H1 (cell line): Measurements from ENCODE around the gene TCERG1L. TPM values are rescaled to one million over a fixed set of nuclear protein-coding genes. Genes with fewer than 3 reads are reported as not detected.

Experiments
- CTCF ChIA-PET: fragments of 300-600 bp; sonication (Branson Sonifier 250); formaldehyde crosslinking; loops from one replicate; lab custom pipeline; 2021; ENCODE audit not compliant: partially characterized antibody; lab: Charles Lee
- POLR2A ChIA-PET: fragments of 300-600 bp; sonication (Branson Sonifier 250); formaldehyde crosslinking; loops from one replicate; lab custom pipeline; 2021; ENCODE audit warnings: inconsistent platforms; ENCODE audit not compliant: partially characterized antibody; lab: Charles Lee
- DNase-seq, 2 experiments: peaks; one replicate each; pipeline versions ENCODE4 v3.0.0 to v3.0.0-alpha.2; 2010 to 2022; ENCODE audit warnings: low spot score in 2 of 2, low read depth in 1 of 2, mixed read lengths in 1 of 2
- FAIRE-seq: peaks from 2 replicates; lab custom pipeline; 2011; peaks lifted over from hg19 to GRCh38; lab: Jason Lieb, UNC
- H2AFZ ChIP-seq: 2 replicates; pipeline ENCODE4 v1.8.1; 2012; ENCODE audit warnings: low read length, inconsistent platforms
- H2AK5ac ChIP-seq: 2 replicates; pipeline ENCODE4 v1.6.1; 2013; ENCODE audit warnings: low read depth, low read length
- H2BK120ac ChIP-seq: replicated peaks from 2 replicates; pipeline ENCODE3; 2013; ENCODE audit warnings: low read depth, low read length, inconsistent platforms
- H2BK12ac ChIP-seq: 2 replicates; pipeline ENCODE4 v1.6.1; 2013; ENCODE audit warnings: low read depth, low read length
- H2BK15ac ChIP-seq: 2 replicates; pipeline ENCODE4 v1.6.1; 2013; ENCODE audit warnings: low read length
- H2BK20ac ChIP-seq: 2 replicates; pipeline ENCODE4 v1.6.1; 2013; ENCODE audit warnings: low read length
- H2BK5ac ChIP-seq: 2 replicates; pipeline ENCODE4 v1.6.1; 2013; ENCODE audit warnings: low read depth, low read length
- H3K14ac ChIP-seq: 2 replicates; pipeline ENCODE4 v1.6.1; 2013; ENCODE audit warnings: inconsistent platforms; ENCODE audit not compliant: insufficient read length
- H3K18ac ChIP-seq: 2 replicates; pipeline ENCODE4 v1.6.1; 2013; ENCODE audit warnings: low read length; ENCODE audit errors: extremely low read depth
- H3K23ac ChIP-seq: 2 replicates; pipeline ENCODE4 v1.6.1; 2013; ENCODE audit warnings: inconsistent platforms; ENCODE audit not compliant: insufficient read length
- H3K23me2 ChIP-seq: 2 replicates; pipeline ENCODE4 v1.6.1; 2013; ENCODE audit warnings: low read depth, low read length
- H3K27ac ChIP-seq: 2 replicates; pipeline ENCODE4 v1.6.1; 2011; ENCODE audit warnings: low read depth, low read length, inconsistent platforms
- H3K27me3 ChIP-seq, 4 experiments: replicated peaks in 1 of 4; 1 replicate in 1 of 4; 2 replicates in 3 of 4; pipeline versions ENCODE4 v1.6.1 to v1.8.1; 2011 to 2013; ENCODE audit warnings: low read length in 3 of 4, mild to moderate bottlenecking in 3 of 4, inconsistent platforms in 2 of 4, mixed read lengths in 2 of 4, moderate library complexity in 1 of 4; ENCODE audit not compliant: control insufficient read depth in 3 of 4, insufficient read depth in 3 of 4; ENCODE audit errors: extremely low read depth in 1 of 4
- H3K36me3 ChIP-seq, 4 experiments: 2 replicates each; pipeline versions ENCODE4 v1.6.1 to v1.8.1; 2011 to 2013; ENCODE audit warnings: mild to moderate bottlenecking in 4 of 4, low read length in 3 of 4, moderate library complexity in 2 of 4, control low read depth in 1 of 4, inconsistent platforms in 1 of 4; ENCODE audit not compliant: insufficient read depth in 4 of 4, control insufficient read depth in 2 of 4
- H3K4ac ChIP-seq: replicated peaks from 2 replicates; pipeline ENCODE3; 2013; ENCODE audit warnings: low read length, low read depth, mixed read lengths, inconsistent platforms; ENCODE audit not compliant: insufficient read length
- H3K4me1 ChIP-seq, 4 experiments: replicated peaks in 1 of 4; 1 replicate in 1 of 4; 2 replicates in 3 of 4; pipeline versions ENCODE4 v1.6.1 to v1.8.1; 2011 to 2013; ENCODE audit warnings: low read length in 3 of 4, inconsistent platforms in 2 of 4, mixed read lengths in 1 of 4; ENCODE audit not compliant: insufficient read depth in 4 of 4, control insufficient read depth in 3 of 4
- H3K4me2 ChIP-seq, 2 experiments: 2 replicates each; pipeline versions ENCODE4 v1.6.1 to v1.8.1; 2011 to 2013; ENCODE audit warnings: low read depth in 2 of 2, low read length in 2 of 2, control low read depth in 1 of 2, inconsistent platforms in 1 of 2, mild to moderate bottlenecking in 1 of 2; ENCODE audit not compliant: insufficient read depth in 1 of 2
- H3K4me3 ChIP-seq, 4 experiments: fragments of 200-600, 300-600 bp in 1 of 4; sonication (generic), shearing (Covaris generic), sonication (Bioruptor Twin) in 1 of 4; 2 replicates each; pipeline versions ENCODE4 v1.5.1 to v1.8.1; 2011 to 2016; ENCODE audit warnings: low read length in 4 of 4, low read depth in 3 of 4, control low read depth in 2 of 4, inconsistent platforms in 2 of 4, mild to moderate bottlenecking in 2 of 4, mixed read lengths in 1 of 4, moderate library complexity in 1 of 4; ENCODE audit not compliant: insufficient read depth in 2 of 4; ENCODE audit errors: extremely low read depth in 1 of 4
- H3K56ac ChIP-seq: replicated peaks from 2 replicates; pipeline ENCODE3; 2013; ENCODE audit warnings: low read depth, mild to moderate bottlenecking, mixed read lengths, low read length, inconsistent platforms; ENCODE audit not compliant: insufficient read length
- H3K79me1 ChIP-seq: 2 replicates; pipeline ENCODE4 v1.6.1; 2013; ENCODE audit warnings: low read depth, low read length, control low read depth
- H3K79me2 ChIP-seq, 2 experiments: 2 replicates each; pipeline versions ENCODE4 v1.6.1 to v1.8.1; 2012 to 2013; ENCODE audit warnings: low read length in 2 of 2, mild to moderate bottlenecking in 2 of 2, inconsistent platforms in 1 of 2; ENCODE audit not compliant: insufficient read depth in 2 of 2, control insufficient read depth in 1 of 2
- H3K9ac ChIP-seq, 4 experiments: replicated peaks in 1 of 4; 1 replicate in 1 of 4; 2 replicates in 3 of 4; pipeline versions ENCODE4 v1.6.1 to v1.8.1; 2011 to 2013; ENCODE audit warnings: low read depth in 3 of 4, low read length in 3 of 4, control low read depth in 2 of 4, mild to moderate bottlenecking in 2 of 4, moderate library complexity in 2 of 4, inconsistent platforms in 1 of 4; ENCODE audit errors: extremely low read depth in 1 of 4
- H3K9me3 ChIP-seq, 2 experiments: 2 replicates each; pipeline versions ENCODE4 v1.6.1 to v1.8.1; 2012 to 2013; ENCODE audit warnings: mild to moderate bottlenecking in 2 of 2, moderate library complexity in 2 of 2, control low read depth in 1 of 2, inconsistent platforms in 1 of 2, low read depth in 1 of 2, low read length in 1 of 2, mixed read lengths in 1 of 2; ENCODE audit not compliant: insufficient read depth in 2 of 2
- H4K20me1 ChIP-seq, 2 experiments: replicated peaks in 1 of 2; 2 replicates each; pipeline versions ENCODE3 to v1.8.1; 2011 to 2013; ENCODE audit warnings: inconsistent platforms in 2 of 2, low read length in 2 of 2, mild to moderate bottlenecking in 1 of 2; ENCODE audit not compliant: insufficient read depth in 2 of 2, control insufficient read depth in 1 of 2
- H4K5ac ChIP-seq: 2 replicates; pipeline ENCODE4 v1.6.1; 2013; ENCODE audit warnings: low read length, low read depth, mixed read lengths, inconsistent platforms; ENCODE audit not compliant: insufficient read length
- H4K8ac ChIP-seq: 2 replicates; pipeline ENCODE4 v1.8.0; 2013; ENCODE audit warnings: mild to moderate bottlenecking, moderate library complexity, low read length, inconsistent platforms; ENCODE audit not compliant: insufficient read depth; ENCODE audit errors: extremely low read depth
- H4K91ac ChIP-seq: replicated peaks from 2 replicates; pipeline ENCODE3; 2013; ENCODE audit warnings: low read length, mixed read lengths, inconsistent platforms; ENCODE audit not compliant: insufficient read length
- BCL11A ChIP-seq, 2 experiments: IDR thresholded peaks; one replicate each; pipeline ENCODE4 v1.6.1; 2011; ENCODE audit warnings: low read depth in 2 of 2, low read length in 2 of 2, mild to moderate bottlenecking in 2 of 2
- CREB1 ChIP-seq: IDR thresholded peaks from 2 replicates; pipeline ENCODE4 v1.6.1; 2012; ENCODE audit warnings: inconsistent platforms
- EP300 ChIP-seq, 2 experiments: IDR thresholded peaks; 1 replicate in 1 of 2; 2 replicates in 1 of 2; pipeline ENCODE4 v1.6.1; 2011 to 2012; ENCODE audit warnings: low read depth in 2 of 2, low read length in 2 of 2, mild to moderate bottlenecking in 2 of 2, borderline replicate concordance in 1 of 2, inconsistent platforms in 1 of 2, moderate library complexity in 1 of 2
- EZH2 ChIP-seq: fragments of 200-600 bp; sonication (generic); IDR thresholded peaks from 2 replicates; pipeline ENCODE4 v1.7.1; 2012; ENCODE audit warnings: low read depth, mild to moderate bottlenecking, moderate library complexity, low read length, inconsistent platforms; ENCODE audit not compliant: severe bottlenecking
- GABPA ChIP-seq: IDR thresholded peaks from 2 replicates; pipeline ENCODE4 v1.6.1; 2011; ENCODE audit warnings: mild to moderate bottlenecking, low read length, moderate library complexity, borderline replicate concordance; ENCODE audit not compliant: insufficient read depth
- HDAC6 ChIP-seq: IDR thresholded peaks from one replicate; pipeline ENCODE4 v1.7.1; 2012; ENCODE audit warnings: low read depth, mild to moderate bottlenecking, inconsistent platforms, low read length, moderate library complexity
- PHF8 ChIP-seq: fragments of 200-600 bp; sonication (generic); conservative IDR thresholded peaks from 2 replicates; pipeline ENCODE4 v1.7.1; 2012; ENCODE audit warnings: low read depth, mild to moderate bottlenecking, inconsistent platforms, low read length, moderate library complexity
- RFX5 ChIP-seq: IDR thresholded peaks from 2 replicates; pipeline ENCODE4 v1.6.1; 2011; ENCODE audit warnings: low read depth, low read length, improper control_type of control experiment, borderline replicate concordance
- SIRT6 ChIP-seq: IDR thresholded peaks from one replicate; pipeline ENCODE4 v1.7.1; 2012; ENCODE audit warnings: low read length, inconsistent platforms
- SUZ12 ChIP-seq: fragments of 200-600 bp; sonication (generic); IDR thresholded peaks from 2 replicates; pipeline ENCODE4 v1.6.1; 2012; ENCODE audit warnings: mild to moderate bottlenecking, inconsistent platforms, low read length, moderate library complexity, mixed read lengths
- TCF12 ChIP-seq: IDR thresholded peaks from 2 replicates; pipeline ENCODE4 v1.6.1; 2011; ENCODE audit warnings: low read depth, mild to moderate bottlenecking, low read length
- USF2 ChIP-seq: IDR thresholded peaks from 2 replicates; pipeline ENCODE4 v1.6.1; 2011; ENCODE audit warnings: low read length, improper control_type of control experiment
- YY1 ChIP-seq: IDR thresholded peaks from 2 replicates; pipeline ENCODE4 v1.6.1; 2011; ENCODE audit warnings: low read depth, mild to moderate bottlenecking, low read length
- ZNF274 ChIP-seq: IDR thresholded peaks from 2 replicates; pipeline ENCODE4 v1.7.0; 2012; ENCODE audit warnings: low read length, borderline replicate concordance; ENCODE audit errors: extremely low read depth
- WGBS, 2 experiments: shearing (Covaris generic) in 1 of 2; methylation state at CpG; one replicate each; pipeline versions ENCODE4 v1.1.6 to v1.1.7; 2013 to 2015; ENCODE audit warnings: low lambda C conversion rate in 2 of 2, mixed read lengths in 2 of 2, inconsistent platforms in 1 of 2, low coverage in 1 of 2, missing lambda C conversion rate in 1 of 2; ENCODE audit not compliant: insufficient replicate concordance in 2 of 2, insufficient coverage in 1 of 2, insufficient read length in 1 of 2; ENCODE audit errors: extremely low coverage in 1 of 2, missing lambda C conversion rate in 1 of 2; 5-methylcytosine and 5-hydroxymethylcytosine counted together
- polyA plus RNA-seq, 7 experiments: library from polyadenylated mRNA; depleted of rRNA in 3 of 7; stranded (reverse) in 5 of 7; unstranded in 2 of 7; fragments of >200 nt in 5 of 7; fragments of 200-250 nt in 2 of 7; gene quantifications; 1 replicate in 5 of 7; 2 replicates in 1 of 7; 4 replicates in 1 of 7; pipeline versions ENCODE4 v1.2.1 to v1.2.3, GENCODE V29; 2011 to 2013; ENCODE audit warnings: missing spikeins in 2 of 7, mixed read lengths in 2 of 7
- total RNA-seq: library from RNA; stranded (reverse); fragmentation: NEBNext Ultra II Directional; extraction: Animal tissue kit (Norgen Biotek cat#: 25700); gene quantifications from 2 replicates; pipeline ENCODE4 v1.2.1, GENCODE V29; 2021

The TCERG1L gene
- total and polyA plus RNA-seq, 2 of the 8 experiments (the other 6 are each of a cell fraction or from before 2014, with no cell fraction given) = 3.9 to 6.9 TPM

GRCh38 chr10:131187274-131187673 lies 124.2 kb downstream of the TCERG1L start:
- H4K91ac ChIP-seq = no peak overlapping the region
- no peaks in the 10 kb centered on the region for H4K20me1 ChIP-seq
- POLR2A ChIA-PET = no interaction called here
- H3K4me3 ChIP-seq = no peak overlapping the region
- H3K79me2 ChIP-seq = no peaks in the 10 kb centered on the region
- H3K14ac ChIP-seq = no peak overlapping the region
- no peak overlapping the region for H3K56ac ChIP-seq
- H4K8ac ChIP-seq = no peak overlapping the region
- H4K5ac ChIP-seq = no peak overlapping the region
- no peak overlapping the region for H2BK12ac ChIP-seq
- H3K4me1 ChIP-seq = no peaks in the 10 kb centered on the region
- no peaks in the 10 kb centered on the region for H3K9me3 ChIP-seq
- H3K79me1 ChIP-seq = no peaks in the 10 kb centered on the region
- H2AFZ ChIP-seq = no peak overlapping the region
- H2BK5ac ChIP-seq = no peak overlapping the region
- H3K23me2 ChIP-seq = no peaks in the 10 kb centered on the region
- H2BK15ac ChIP-seq = no peak overlapping the region
- H2BK20ac ChIP-seq = no peak overlapping the region
- H3K4me2 ChIP-seq = no peak overlapping the region
- DNase-seq (no peak), FAIRE-seq (no peak)
- no peak overlapping the region for H3K18ac ChIP-seq
- no peak overlapping the region for H2AK5ac ChIP-seq
- H3K36me3 ChIP-seq = no peaks in the 10 kb centered on the region
- CTCF ChIA-PET = interaction anchor here (0.9 to 1.0 kb wide), 2 partner anchors 12 to 14 kb away, joined by 3 read pairs; no protein-coding TSS in a partner anchor
- no peak overlapping the region for H2BK120ac ChIP-seq
- no peak overlapping the region for H3K27ac ChIP-seq
- no peaks in the 10 kb centered on the region for H3K27me3 ChIP-seq
- no peak overlapping the region for H3K9ac ChIP-seq
- no peak overlapping the region for H3K4ac ChIP-seq
- no peak overlapping the region for H3K23ac ChIP-seq
- WGBS, 2 experiments = 85% methylated on average over 7 of the region's 7 CpGs; no CpG with 5 or more reads in 1 of the 2 experiments
- no peak for TF ChIP-seq EZH2
- no peak for TF ChIP-seq CREB1
- no peak for TF ChIP-seq EP300 (IDR thresholded peaks at IDR 0.05; ENCODE audit: borderline replicate concordance in 1 of 2, low read depth in 2 of 2, low read length in 2 of 2)
- TF ChIP-seq USF2 = no peak
- no peak for TF ChIP-seq TCF12
- TF ChIP-seq SUZ12 = no peak
- TF ChIP-seq HDAC6 = no peak
- TF ChIP-seq GABPA = no peak
- no peak for TF ChIP-seq SIRT6
- no peak for TF ChIP-seq BCL11A (IDR thresholded peaks at IDR 0.05; ENCODE audit: low read depth in 2 of 2, low read length in 2 of 2)
- no peak for TF ChIP-seq PHF8
- no peak for TF ChIP-seq RFX5
- no peak for TF ChIP-seq YY1
- TF ChIP-seq ZNF274 = no peak
